WTC11 (cell line): ENCODE results near the gene MPND. TPM values are rescaled to one million over a fixed set of nuclear protein-coding genes. Genes with fewer than 3 reads are reported as not detected.

ENCODE experiments used
- ATAC-seq: fragments of 200-7000 bp; cut with Tn5 transposase; 2 replicates; pipeline ENCODE4 v1.10.0; 2021; ENCODE audit warnings: mild to moderate bottlenecking, moderate library complexity
- CTCF ChIA-PET: fragments of 300-600 bp; sonication (Branson Sonifier 250); formaldehyde crosslinking; loops from one replicate; lab custom pipeline; 2021; ENCODE audit warnings: antibody characterized with exemption; lab: Charles Lee
- POLR2A ChIA-PET: fragments of 350-600 bp; sonication (Branson Sonifier 250); formaldehyde crosslinking; loops from one replicate; lab custom pipeline; 2021; ENCODE audit warnings: antibody characterized with exemption; lab: Charles Lee
- DNase-seq: peaks from one replicate; pipeline ENCODE4 v3.0.0; 2021; ENCODE audit warnings: low spot score
- H3K27ac Mint-ChIP-seq: 2 replicates; pipeline ENCODE4 v1.8.0; 2021; ENCODE audit warnings: mixed read lengths
- H3K27me3 Mint-ChIP-seq: 2 replicates; pipeline ENCODE4 v1.8.0; 2021; ENCODE audit warnings: low read depth, mild to moderate bottlenecking, moderate library complexity, mixed read lengths
- H3K36me3 Mint-ChIP-seq: 2 replicates; pipeline ENCODE4 v1.8.0; 2021; ENCODE audit warnings: mixed read lengths
- H3K4me1 Mint-ChIP-seq: 2 replicates; pipeline ENCODE4 v1.8.0; 2022; ENCODE audit warnings: mixed read lengths
- H3K4me3 Mint-ChIP-seq: 2 replicates; pipeline ENCODE4 v1.8.0; 2021; ENCODE audit warnings: mild to moderate bottlenecking, moderate library complexity, mixed read lengths
- H3K9me3 Mint-ChIP-seq: 2 replicates; pipeline ENCODE4 v1.8.0; 2021; ENCODE audit warnings: mixed read lengths
- CBFB ChIP-seq: sonication (generic); formaldehyde crosslinking; IDR thresholded peaks from 2 replicates; pipeline ENCODE4 v1.8.1; 2022; ENCODE audit warnings: mild to moderate bottlenecking, low read depth, missing genetic modification reagents
- CREM ChIP-seq: sonication (generic); formaldehyde crosslinking; IDR thresholded peaks from 2 replicates; pipeline ENCODE4 v1.8.1; 2022; ENCODE audit warnings: mild to moderate bottlenecking, missing genetic modification reagents, moderate library complexity
- GABPB1 ChIP-seq: sonication (generic); formaldehyde crosslinking; IDR thresholded peaks from 2 replicates; pipeline ENCODE4 v1.8.1; 2023; ENCODE audit warnings: mild to moderate bottlenecking, missing genetic modification reagents
- MAX ChIP-seq: sonication (generic); formaldehyde crosslinking; IDR thresholded peaks from 2 replicates; pipeline ENCODE4 v1.8.0; 2022; ENCODE audit warnings: mild to moderate bottlenecking, missing genetic modification reagents
- MXD4 ChIP-seq: fragments of 250-450 bp; sonication (Bioruptor Pico); IDR thresholded peaks from 2 replicates; pipeline ENCODE4 v1.8.0; 2021; ENCODE audit warnings: mild to moderate bottlenecking, moderate library complexity, borderline replicate concordance
- NR2C2 ChIP-seq: sonication (generic); formaldehyde crosslinking; IDR thresholded peaks from 2 replicates; pipeline ENCODE4 v1.8.0; 2022; ENCODE audit warnings: mild to moderate bottlenecking, missing genetic modification reagents
- PRDM15 ChIP-seq: sonication (generic); formaldehyde crosslinking; IDR thresholded peaks from 2 replicates; pipeline ENCODE4 v1.8.0; 2022; ENCODE audit warnings: missing genetic modification reagents
- TCF7 ChIP-seq: sonication (generic); formaldehyde crosslinking; IDR thresholded peaks from 2 replicates; pipeline ENCODE4 v1.8.0; 2022; ENCODE audit warnings: mild to moderate bottlenecking, low read depth, missing genetic modification reagents, moderate library complexity
- ZNF232 ChIP-seq: sonication (generic); formaldehyde crosslinking; IDR thresholded peaks from 2 replicates; pipeline ENCODE4 v1.8.0; 2022; ENCODE audit warnings: mild to moderate bottlenecking, missing genetic modification reagents
- ZNF281 ChIP-seq: sonication (generic); formaldehyde crosslinking; IDR thresholded peaks from 2 replicates; pipeline ENCODE4 v1.8.0; 2023; ENCODE audit warnings: mild to moderate bottlenecking, missing genetic modification reagents
- total RNA-seq: library from RNA; stranded (reverse); gene quantifications from 3 replicates; pipeline ENCODE4 v1.2.3, GENCODE V29; 2021
- TF ChIP-seq, protein P1 (sequence below): sonication (generic); formaldehyde crosslinking; IDR thresholded peaks from 2 replicates; pipeline ENCODE4 v1.8.1; 2023; ENCODE audit warnings: mild to moderate bottlenecking, missing genetic modification reagents, moderate library complexity
- TF ChIP-seq, protein P2 (sequence below): sonication (generic); formaldehyde crosslinking; IDR thresholded peaks from 2 replicates; pipeline ENCODE4 v1.8.0; 2022; ENCODE audit warnings: mild to moderate bottlenecking, missing genetic modification reagents
- TF ChIP-seq, protein P3 (sequence below): fragments of 250-450 bp; sonication (Bioruptor Pico); IDR thresholded peaks from 2 replicates; pipeline ENCODE4 v1.9.0; 2021; ENCODE audit warnings: mild to moderate bottlenecking, borderline replicate concordance
- TF ChIP-seq, protein P4 (sequence below): fragments of 250-450 bp; sonication (Bioruptor Pico); IDR thresholded peaks from 2 replicates; pipeline ENCODE4 v1.8.0; 2021; ENCODE audit warnings: mild to moderate bottlenecking

MPND gene
- total RNA-seq, 1 experiment from 2014 or later: 28.3 TPM

GRCh38 chr19:4390567-4391305, 47.4 kb downstream of the MPND start:
- no peaks in the 10 kb centered on the region; the same call in 1 of the 2 replicates for H3K27me3 Mint-ChIP-seq
- TF ChIP-seq, protein P1, sequence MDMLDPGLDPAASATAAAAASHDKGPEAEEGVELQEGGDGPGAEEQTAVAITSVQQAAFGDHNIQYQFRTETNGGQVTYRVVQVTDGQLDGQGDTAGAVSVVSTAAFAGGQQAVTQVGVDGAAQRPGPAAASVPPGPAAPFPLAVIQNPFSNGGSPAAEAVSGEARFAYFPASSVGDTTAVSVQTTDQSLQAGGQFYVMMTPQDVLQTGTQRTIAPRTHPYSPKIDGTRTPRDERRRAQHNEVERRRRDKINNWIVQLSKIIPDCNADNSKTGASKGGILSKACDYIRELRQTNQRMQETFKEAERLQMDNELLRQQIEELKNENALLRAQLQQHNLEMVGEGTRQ (CRISPR knock-in tag): 0 out of 2 replicates have a peak, but pooled peaks have one; percentile 39
- TF ChIP-seq GABPB1 (CRISPR knock-in tag) (0 out of 2 replicates have a peak, but pooled peaks have one; percentile 45), ZNF281 (0 out of 2 replicates have a peak, but pooled peaks have one; percentile 23), NR2C2 (CRISPR knock-in tag) (no peak)
- TF ChIP-seq, protein P2, sequence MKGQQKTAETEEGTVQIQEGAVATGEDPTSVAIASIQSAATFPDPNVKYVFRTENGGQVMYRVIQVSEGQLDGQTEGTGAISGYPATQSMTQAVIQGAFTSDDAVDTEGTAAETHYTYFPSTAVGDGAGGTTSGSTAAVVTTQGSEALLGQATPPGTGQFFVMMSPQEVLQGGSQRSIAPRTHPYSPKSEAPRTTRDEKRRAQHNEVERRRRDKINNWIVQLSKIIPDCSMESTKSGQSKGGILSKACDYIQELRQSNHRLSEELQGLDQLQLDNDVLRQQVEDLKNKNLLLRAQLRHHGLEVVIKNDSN: peak; percentile 41
- ATAC-seq (peak; percentile 83), DNase-seq (peak; percentile 56)
- peaks cover 10% of the 10 kb centered on the region for H3K36me3 Mint-ChIP-seq
- H3K9me3 Mint-ChIP-seq: no peaks in the 10 kb centered on the region
- ChIA-PET CTCF (interaction anchor here (0.6 to 5.3 kb wide), 18 partner anchors 8 to 251 kb away, joined by 3 to 48 read pairs (median 5); partner anchors contain the start of genes CHAF1A and SH3GL1), POLR2A (interaction anchor here (0.6 to 2.3 kb wide), 6 partner anchors 10 to 173 kb away, joined by 3 to 12 read pairs (median 6); partner anchors contain the start of genes CHAF1A and SH3GL1)
- peak overlapping the region; percentile 96 for H3K27ac Mint-ChIP-seq
- peak overlapping the region; percentile 66 for H3K4me3 Mint-ChIP-seq
- H3K4me1 Mint-ChIP-seq: peaks cover 46% of the 10 kb centered on the region

DNA sequence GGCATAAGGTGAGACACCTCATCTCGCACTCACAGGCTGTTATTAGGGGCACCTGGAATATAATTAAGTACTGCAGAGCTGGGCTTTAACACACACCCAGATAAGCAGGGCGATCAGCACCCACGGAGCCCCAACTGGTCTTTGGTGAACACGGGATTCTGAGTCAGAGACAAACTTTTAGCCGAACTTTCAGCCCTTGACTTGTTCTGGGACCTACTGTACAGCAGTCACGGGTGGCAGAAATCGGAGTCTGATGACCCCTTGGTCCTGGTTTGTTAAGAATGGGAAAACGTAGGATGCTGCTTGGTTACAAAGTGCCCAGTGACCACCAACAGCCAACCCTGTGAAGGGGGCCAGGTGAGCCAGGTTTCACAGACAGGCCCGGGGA, 47.9 kb downstream of the MPND start:
- TF ChIP-seq, protein P3, sequence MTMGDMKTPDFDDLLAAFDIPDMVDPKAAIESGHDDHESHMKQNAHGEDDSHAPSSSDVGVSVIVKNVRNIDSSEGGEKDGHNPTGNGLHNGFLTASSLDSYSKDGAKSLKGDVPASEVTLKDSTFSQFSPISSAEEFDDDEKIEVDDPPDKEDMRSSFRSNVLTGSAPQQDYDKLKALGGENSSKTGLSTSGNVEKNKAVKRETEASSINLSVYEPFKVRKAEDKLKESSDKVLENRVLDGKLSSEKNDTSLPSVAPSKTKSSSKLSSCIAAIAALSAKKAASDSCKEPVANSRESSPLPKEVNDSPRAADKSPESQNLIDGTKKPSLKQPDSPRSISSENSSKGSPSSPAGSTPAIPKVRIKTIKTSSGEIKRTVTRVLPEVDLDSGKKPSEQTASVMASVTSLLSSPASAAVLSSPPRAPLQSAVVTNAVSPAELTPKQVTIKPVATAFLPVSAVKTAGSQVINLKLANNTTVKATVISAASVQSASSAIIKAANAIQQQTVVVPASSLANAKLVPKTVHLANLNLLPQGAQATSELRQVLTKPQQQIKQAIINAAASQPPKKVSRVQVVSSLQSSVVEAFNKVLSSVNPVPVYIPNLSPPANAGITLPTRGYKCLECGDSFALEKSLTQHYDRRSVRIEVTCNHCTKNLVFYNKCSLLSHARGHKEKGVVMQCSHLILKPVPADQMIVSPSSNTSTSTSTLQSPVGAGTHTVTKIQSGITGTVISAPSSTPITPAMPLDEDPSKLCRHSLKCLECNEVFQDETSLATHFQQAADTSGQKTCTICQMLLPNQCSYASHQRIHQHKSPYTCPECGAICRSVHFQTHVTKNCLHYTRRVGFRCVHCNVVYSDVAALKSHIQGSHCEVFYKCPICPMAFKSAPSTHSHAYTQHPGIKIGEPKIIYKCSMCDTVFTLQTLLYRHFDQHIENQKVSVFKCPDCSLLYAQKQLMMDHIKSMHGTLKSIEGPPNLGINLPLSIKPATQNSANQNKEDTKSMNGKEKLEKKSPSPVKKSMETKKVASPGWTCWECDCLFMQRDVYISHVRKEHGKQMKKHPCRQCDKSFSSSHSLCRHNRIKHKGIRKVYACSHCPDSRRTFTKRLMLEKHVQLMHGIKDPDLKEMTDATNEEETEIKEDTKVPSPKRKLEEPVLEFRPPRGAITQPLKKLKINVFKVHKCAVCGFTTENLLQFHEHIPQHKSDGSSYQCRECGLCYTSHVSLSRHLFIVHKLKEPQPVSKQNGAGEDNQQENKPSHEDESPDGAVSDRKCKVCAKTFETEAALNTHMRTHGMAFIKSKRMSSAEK (CRISPR knock-in tag): no peak
- no peak for TF ChIP-seq MXD4 (CRISPR knock-in tag)
- no peak for TF ChIP-seq CREM (CRISPR knock-in tag)
- no peak for TF ChIP-seq ZNF232
- TF ChIP-seq MAX (CRISPR knock-in tag): no peak
- TF ChIP-seq, protein P4, sequence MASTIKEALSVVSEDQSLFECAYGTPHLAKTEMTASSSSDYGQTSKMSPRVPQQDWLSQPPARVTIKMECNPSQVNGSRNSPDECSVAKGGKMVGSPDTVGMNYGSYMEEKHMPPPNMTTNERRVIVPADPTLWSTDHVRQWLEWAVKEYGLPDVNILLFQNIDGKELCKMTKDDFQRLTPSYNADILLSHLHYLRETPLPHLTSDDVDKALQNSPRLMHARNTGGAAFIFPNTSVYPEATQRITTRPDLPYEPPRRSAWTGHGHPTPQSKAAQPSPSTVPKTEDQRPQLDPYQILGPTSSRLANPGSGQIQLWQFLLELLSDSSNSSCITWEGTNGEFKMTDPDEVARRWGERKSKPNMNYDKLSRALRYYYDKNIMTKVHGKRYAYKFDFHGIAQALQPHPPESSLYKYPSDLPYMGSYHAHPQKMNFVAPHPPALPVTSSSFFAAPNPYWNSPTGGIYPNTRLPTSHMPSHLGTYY (CRISPR knock-in tag): no peak
- no peak for TF ChIP-seq PRDM15 (CRISPR knock-in tag)
- TF ChIP-seq CBFB (CRISPR knock-in tag): no peak
- no peak for TF ChIP-seq TCF7 (CRISPR knock-in tag)
- TF ChIP-seq, all 79 proteins: peak for 0
- Mint-ChIP-seq H3K27me3 (no peaks in the 10 kb centered on the region; the same call in 1 of the 2 replicates), H3K36me3 (peaks cover 13% of the 10 kb centered on the region), H3K27ac (no peak overlapping the region), H3K4me3 (peak overlapping the region; percentile 66), H3K9me3 (no peaks in the 10 kb centered on the region), H3K4me1 (peaks cover 46% of the 10 kb centered on the region)
- CTCF ChIA-PET: interaction anchor here (0.7 to 5.3 kb wide), 11 partner anchors 8 to 251 kb away, joined by 3 to 48 read pairs (median 6); partner anchors contain the start of gene SH3GL1
- DNase-seq (no peak), ATAC-seq (no peak)
- POLR2A ChIA-PET: interaction anchor here (0.6 to 2.3 kb wide), 6 partner anchors 11 to 174 kb away, joined by 3 to 12 read pairs (median 6); partner anchors contain the start of gene CHAF1A
